ENCODE measurements around the gene CENPC. TPM values are rescaled to one million over a fixed set of nuclear protein-coding genes. Genes with fewer than 3 reads are reported as not detected.

The CENPC gene
- polyA plus RNA-seq, 2 of the 4 experiments (the other 2 are of a cell fraction): 5.6 to 9.0 TPM

- FAIRE-seq: no peak
- CTCF ChIA-PET: no interaction called here
- Histone ChIP-seq H3K4me3 (no peak overlapping the region), H3K9me3 (no peaks in the 10 kb centered on the region), H3K4me1 (no peaks in the 10 kb centered on the region), H3K27ac (no peak overlapping the region), H3K4me2 (no peak overlapping the region)
- TF ChIP-seq NR3C1 (IDR thresholded peaks at IDR 0.05): no peak
- TF ChIP-seq ZNF302 (CRISPR knock-in tag; IDR thresholded peaks at IDR 0.05): no peak
- no peak for TF ChIP-seq CHD4 (IDR thresholded peaks at IDR 0.05; ENCODE audit: borderline replicate concordance)
- no peak for TF ChIP-seq EP300 (IDR thresholded peaks at IDR 0.05)
- no peak for TF ChIP-seq RAD21 (conservative IDR thresholded peaks at IDR 0.05 in 1 of 2, IDR thresholded peaks at IDR 0.05 in 1 of 2)
- TF ChIP-seq, protein P1, sequence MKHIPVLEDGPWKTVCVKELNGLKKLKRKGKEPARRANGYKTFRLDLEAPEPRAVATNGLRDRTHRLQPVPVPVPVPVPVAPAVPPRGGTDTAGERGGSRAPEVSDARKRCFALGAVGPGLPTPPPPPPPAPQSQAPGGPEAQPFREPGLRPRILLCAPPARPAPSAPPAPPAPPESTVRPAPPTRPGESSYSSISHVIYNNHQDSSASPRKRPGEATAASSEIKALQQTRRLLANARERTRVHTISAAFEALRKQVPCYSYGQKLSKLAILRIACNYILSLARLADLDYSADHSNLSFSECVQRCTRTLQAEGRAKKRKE (CRISPR knock-in tag; IDR thresholded peaks at IDR 0.05; ENCODE audit: low read depth): no peak
- no peak for TF ChIP-seq E2F6 (IDR thresholded peaks at IDR 0.05; ENCODE audit: borderline replicate concordance, low read depth)
- no peak for TF ChIP-seq CEBPB (IDR thresholded peaks at IDR 0.05)
- no peak for TF ChIP-seq HOXB13 (CRISPR knock-in tag; IDR thresholded peaks at IDR 0.05; ENCODE audit: low read depth)
- no peak for TF ChIP-seq GATA3 (IDR thresholded peaks at IDR 0.05; ENCODE audit: borderline replicate concordance)
- TF ChIP-seq, protein P2, sequence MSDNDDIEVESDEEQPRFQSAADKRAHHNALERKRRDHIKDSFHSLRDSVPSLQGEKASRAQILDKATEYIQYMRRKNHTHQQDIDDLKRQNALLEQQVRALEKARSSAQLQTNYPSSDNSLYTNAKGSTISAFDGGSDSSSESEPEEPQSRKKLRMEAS (IDR thresholded peaks at IDR 0.05): no peak
- no peak for TF ChIP-seq RCOR1 (IDR thresholded peaks at IDR 0.05; ENCODE audit: low read depth, low read length)
- no peak for TF ChIP-seq FOSL2 (IDR thresholded peaks at IDR 0.05)
- no peak for TF ChIP-seq FOSL2 (CRISPR knock-in tag; IDR thresholded peaks at IDR 0.05)
- TF ChIP-seq CBX2 (IDR thresholded peaks at IDR 0.05; ENCODE audit: borderline replicate concordance, low read depth): no peak
- TF ChIP-seq JUN (IDR thresholded peaks at IDR 0.05): no peak
- no peak for TF ChIP-seq ZC3H11A (IDR thresholded peaks at IDR 0.05)
- no peak for TF ChIP-seq RFX5 (IDR thresholded peaks at IDR 0.05)
- no peak for TF ChIP-seq TFCP2L1 (CRISPR knock-in tag; IDR thresholded peaks at IDR 0.05)
- TF ChIP-seq MAZ (IDR thresholded peaks at IDR 0.05; ENCODE audit: borderline replicate concordance, low read depth, low read length): no peak
- TF ChIP-seq POLR2AphosphoS2 (conservative IDR thresholded peaks at IDR 0.05; ENCODE audit: low read length): no peak
- DNase-seq (ENCODE audit: low read depth in 1 of 2, low spot score in 1 of 2): no peak
- no peak for ATAC-seq
- POLR2A ChIA-PET: no interaction called here
Measured at GRCh38 chr4:67584496-67584895, 39.2 kb upstream of the CENPC start.

- no peak for FAIRE-seq
- no peak for ATAC-seq
Measured at GRCh38 chr4:67581913-67582312, 36.6 kb upstream of the CENPC start.

GRCh38 chr4:67581208-67581857 is 36.0 kb upstream of the CENPC start:
- TF ChIP-seq CBX2 (IDR thresholded peaks at IDR 0.05; ENCODE audit: borderline replicate concordance, low read depth) (no peak), JUNB (IDR thresholded peaks at IDR 0.05) (no peak), JUN (IDR thresholded peaks at IDR 0.05) (no peak), ZNF302 (CRISPR knock-in tag; IDR thresholded peaks at IDR 0.05) (no peak), TFCP2L1 (CRISPR knock-in tag; IDR thresholded peaks at IDR 0.05) (no peak), CHD4 (IDR thresholded peaks at IDR 0.05; ENCODE audit: borderline replicate concordance) (no peak)
- TF ChIP-seq, protein P3, sequence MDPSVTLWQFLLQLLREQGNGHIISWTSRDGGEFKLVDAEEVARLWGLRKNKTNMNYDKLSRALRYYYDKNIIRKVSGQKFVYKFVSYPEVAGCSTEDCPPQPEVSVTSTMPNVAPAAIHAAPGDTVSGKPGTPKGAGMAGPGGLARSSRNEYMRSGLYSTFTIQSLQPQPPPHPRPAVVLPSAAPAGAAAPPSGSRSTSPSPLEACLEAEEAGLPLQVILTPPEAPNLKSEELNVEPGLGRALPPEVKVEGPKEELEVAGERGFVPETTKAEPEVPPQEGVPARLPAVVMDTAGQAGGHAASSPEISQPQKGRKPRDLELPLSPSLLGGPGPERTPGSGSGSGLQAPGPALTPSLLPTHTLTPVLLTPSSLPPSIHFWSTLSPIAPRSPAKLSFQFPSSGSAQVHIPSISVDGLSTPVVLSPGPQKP (IDR thresholded peaks at IDR 0.05; ENCODE audit: low read depth, low read length): no peak
- TF ChIP-seq, protein P4, sequence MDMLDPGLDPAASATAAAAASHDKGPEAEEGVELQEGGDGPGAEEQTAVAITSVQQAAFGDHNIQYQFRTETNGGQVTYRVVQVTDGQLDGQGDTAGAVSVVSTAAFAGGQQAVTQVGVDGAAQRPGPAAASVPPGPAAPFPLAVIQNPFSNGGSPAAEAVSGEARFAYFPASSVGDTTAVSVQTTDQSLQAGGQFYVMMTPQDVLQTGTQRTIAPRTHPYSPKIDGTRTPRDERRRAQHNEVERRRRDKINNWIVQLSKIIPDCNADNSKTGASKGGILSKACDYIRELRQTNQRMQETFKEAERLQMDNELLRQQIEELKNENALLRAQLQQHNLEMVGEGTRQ (IDR thresholded peaks at IDR 0.05): no peak
- no peak overlapping the region for H3K27ac ChIP-seq
- H3K4me2 ChIP-seq: no peak overlapping the region
- DNase-seq (ENCODE audit: low read depth in 1 of 2, low spot score in 1 of 2): no peak
- H3K4me1 ChIP-seq: no peaks in the 10 kb centered on the region
- no peak for FAIRE-seq
- ChIA-PET POLR2A (no interaction called here), CTCF (no interaction called here)
- H3K9me3 ChIP-seq: no peaks in the 10 kb centered on the region
- ATAC-seq: no peak
- WGBS (ENCODE audit: missing lambda C conversion rate): 64% methylated on average over 8 of the region's 8 CpGs
- no peak overlapping the region for H3K4me3 ChIP-seq

More at GRCh38 chr4:67581913-67582312, 36.6 kb upstream of the CENPC start:
- Histone ChIP-seq H3K9me3 (no peaks in the 10 kb centered on the region), H3K4me1 (no peaks in the 10 kb centered on the region), H3K4me2 (no peak overlapping the region), H3K4me3 (no peak overlapping the region), H3K27ac (no peak overlapping the region)
- POLR2A ChIA-PET: no interaction called here
- 46% methylated on average over 2 of the region's 2 CpGs for WGBS (ENCODE audit: missing lambda C conversion rate)
- CTCF ChIA-PET: no interaction called here
- DNase-seq (ENCODE audit: low read depth in 1 of 2, low spot score in 1 of 2): no peak
- TF ChIP-seq HOXB13 (CRISPR knock-in tag; IDR thresholded peaks at IDR 0.05; ENCODE audit: low read depth): no peak
- TF ChIP-seq, protein P1 (CRISPR knock-in tag; IDR thresholded peaks at IDR 0.05; ENCODE audit: low read depth): no peak

All from A549 (cell line).